Lung (tissue), 12 donors: ENCODE results near the gene BATF2. TPM values are rescaled to one million over a fixed set of nuclear protein-coding genes. Genes with fewer than 3 reads are reported as not detected.
"Not testable (repeated sequence)": the region's sequence is repeated elsewhere in the genome, so short reads cannot be mapped to it uniquely, and the experiment has no call there.

Source experiments
- ATAC-seq: fragments of 200-7000 bp; cut with Tn5 transposase; one replicate; pipeline ENCODE4 v1.9.1; 2020; ENCODE audit warnings: moderate number of reproducible peaks; ENCODE audit not compliant: insufficient read depth, low FRiP score
- DNase-seq, 3 donors: peaks; one replicate each; pipeline ENCODE4 v3.0.0-alpha.2; 2013 to 2017
- H3K27ac ChIP-seq, 2 donors: one replicate each; pipeline ENCODE4 v1.5.1; 2013; ENCODE audit warnings: mild to moderate bottlenecking in 2 of 2, moderate library complexity in 2 of 2, control low read depth in 1 of 2, inconsistent platforms in 1 of 2, low read depth in 1 of 2, low read length in 1 of 2
- H3K27me3 ChIP-seq, 3 donors: one replicate each; pipeline ENCODE4 v1.5.1; 2013; ENCODE audit warnings: low read length in 2 of 3; ENCODE audit not compliant: control insufficient read depth in 3 of 3, insufficient read depth in 3 of 3
- H3K36me3 ChIP-seq, 4 donors: one replicate each; pipeline ENCODE4 v1.5.1; 2013; ENCODE audit warnings: low read length in 4 of 4, mild to moderate bottlenecking in 1 of 4, moderate library complexity in 1 of 4; ENCODE audit not compliant: control insufficient read depth in 4 of 4, insufficient read depth in 4 of 4
- H3K4me1 ChIP-seq, 5 donors: one replicate each; pipeline ENCODE4 v1.5.1; 2013; ENCODE audit warnings: low read length in 5 of 5, mild to moderate bottlenecking in 2 of 5, moderate library complexity in 1 of 5; ENCODE audit not compliant: control insufficient read depth in 5 of 5, insufficient read depth in 5 of 5
- H3K4me3 ChIP-seq: one replicate; pipeline ENCODE4 v1.5.1; 2013; ENCODE audit warnings: mild to moderate bottlenecking, control low read depth, moderate library complexity
- H3K9ac ChIP-seq, 2 donors: one replicate each; pipeline ENCODE4 v1.5.1; 2013; ENCODE audit warnings: low read length in 2 of 2, control low read depth in 1 of 2; ENCODE audit not compliant: insufficient read depth in 1 of 2
- H3K9me3 ChIP-seq, 4 donors: one replicate each; pipeline ENCODE4 v1.5.1; 2013; ENCODE audit warnings: low read length in 3 of 4, mild to moderate bottlenecking in 1 of 4, moderate library complexity in 1 of 4; ENCODE audit not compliant: control insufficient read depth in 4 of 4, insufficient read depth in 3 of 4
- CTCF ChIP-seq: IDR thresholded peaks from 2 replicates; pipeline ENCODE4 v1.5.1; 2012; ENCODE audit warnings: mild to moderate bottlenecking; ENCODE audit errors: control extremely low read depth, extremely low read depth
- WGBS, 2 donors: extraction: QIAGEN DNeasy Blood & Tissue Kit; methylation state at CpG; one replicate each; pipeline ENCODE4 v1.1.7; 2013; 5-methylcytosine and 5-hydroxymethylcytosine counted together
- polyA plus RNA-seq, 2 donors: library from polyadenylated mRNA; stranded (reverse); fragments of 200-250 nt; gene quantifications; one replicate each; pipeline ENCODE4 v1.2.1, GENCODE V29; 2013
- total RNA-seq, 2 donors: library from RNA; depleted of rRNA in 1 of 2; stranded (reverse); fragments of >200 nt in 1 of 2; gene quantifications; one replicate each; pipeline ENCODE4 v1.2.1, GENCODE V29; 2014 to 2021
- donor health status: control.
- donor health status: control.
- donor health status: Bipolar disorder and iron deficiency.
- donor health status: healthy.
- donor health status: DM: yes; HTN: yes; CAD: no.

BATF2 gene
- total and polyA plus RNA-seq, 4 donors = 2.9 to 7.4 (median 5.0) TPM

GRCh38 chr11:65013130-65013887, 16.5 kb upstream of the BATF2 start:
- Histone ChIP-seq H3K4me1 (peaks cover 0 to 17% (median 4%) of the 10 kb centered on the region in 5 donors), H3K27me3 (no peaks in the 10 kb centered on the region), H3K36me3 (peaks cover 0 to 6% (median 1%) of the 10 kb centered on the region in 4 donors), H3K9me3 (peaks cover 0 to 2% (median 0%) of the 10 kb centered on the region in 4 donors), H3K4me3 (peak overlapping the region; percentile 46), H3K27ac (peak overlapping the region; percentile 96 to 100), H3K9ac (peak overlapping the region; percentile 82 to 89)
- DNase-seq (peak; percentile 93 to 95 (median 95)), ATAC-seq (peak; percentile 91)
- 9 to 12% methylated on average over 22 of the region's 22 CpGs for WGBS, 2 donors
- TF ChIP-seq CTCF = peak; percentile 67

- no peaks in the 10 kb centered on the region for H3K9me3 ChIP-seq
Measured at GRCh38 chr11:65008873-65009272, 12.1 kb upstream of the BATF2 start.

GRCh38 chr11:65008016-65008415, 11.2 kb upstream of the BATF2 start:
- Histone ChIP-seq H3K4me1 (peaks cover 0 to 2% (median under 1%) of the 10 kb centered on the region in 5 donors), H3K27ac (no peak overlapping the region), H3K9me3 (no peaks in the 10 kb centered on the region), H3K9ac (no peak overlapping the region), H3K36me3 (no peaks in the 10 kb centered on the region), H3K27me3 (no peaks in the 10 kb centered on the region), H3K4me3 (no peak overlapping the region)
- no peak for ATAC-seq
- no peak for TF ChIP-seq CTCF
- 78 to 86% methylated on average over 7 of the region's 7 CpGs for WGBS, 2 donors
- DNase-seq = no peak

More at GRCh38 chr11:65008873-65009272, 12.1 kb upstream of the BATF2 start:
- Histone ChIP-seq H3K4me1 (peaks cover 0 to 5% (median 3%) of the 10 kb centered on the region in 5 donors), H3K4me3 (no peak overlapping the region), H3K27me3 (no peaks in the 10 kb centered on the region), H3K27ac (no peak overlapping the region), H3K9ac (no peak overlapping the region), H3K36me3 (no peaks in the 10 kb centered on the region)
- DNase-seq = no peak
- no peak for ATAC-seq
- WGBS, 2 donors = 85 to 92% methylated on average over 2 of the region's 2 CpGs
- TF ChIP-seq CTCF = no peak

- H3K36me3 ChIP-seq, H3K9ac ChIP-seq, H3K27me3 ChIP-seq, H3K4me1 ChIP-seq, H3K9me3 ChIP-seq, DNase-seq, ATAC-seq, H3K27ac ChIP-seq, H3K4me3 ChIP-seq: not testable (repeated sequence)
- 71 to 79% methylated on average over 3 of the region's 3 CpGs for WGBS, 2 donors
Measured at GRCh38 chr11:65003968-65004367, 7.2 kb upstream of the BATF2 start.
